Astrocyte (in vitro differentiated cells and primary cell): ENCODE data around the gene MXD1. TPM values are rescaled to one million over a fixed set of nuclear protein-coding genes. Genes with fewer than 3 reads are reported as not detected.

Source experiments
- DNase-seq: peaks from one replicate; pipeline ENCODE4 v3.0.0-alpha.2; 2010; ENCODE audit warnings: low read depth
- FAIRE-seq: peaks from 2 replicates; lab custom pipeline; 2011; peaks lifted over from hg19 to GRCh38; lab: Jason Lieb, UNC
- H2AFZ ChIP-seq: 2 replicates; pipeline ENCODE4 v1.6.0; 2012; ENCODE audit warnings: low read depth, low read length, inconsistent platforms
- H3K27ac ChIP-seq: 2 replicates; pipeline ENCODE4 v1.5.1; 2011; ENCODE audit warnings: low read depth, low read length, inconsistent platforms
- H3K27me3 ChIP-seq: 2 replicates; pipeline ENCODE4 v1.6.0; 2011; ENCODE audit warnings: low read length, inconsistent platforms; ENCODE audit not compliant: insufficient read depth
- H3K36me3 ChIP-seq: 2 replicates; pipeline ENCODE4 v1.5.1; 2011; ENCODE audit warnings: low read length, inconsistent platforms; ENCODE audit not compliant: insufficient read depth
- H3K4me1 ChIP-seq: 2 replicates; pipeline ENCODE4 v1.5.1; 2011; ENCODE audit warnings: low read length, inconsistent platforms; ENCODE audit not compliant: insufficient read depth
- H3K4me2 ChIP-seq: 2 replicates; pipeline ENCODE4 v1.6.0; 2012; ENCODE audit warnings: low read length, inconsistent platforms
- H3K4me3 ChIP-seq: 2 replicates; pipeline ENCODE4 v1.5.1; 2011; ENCODE audit warnings: low read depth, mild to moderate bottlenecking, low read length, inconsistent platforms; ENCODE audit not compliant: insufficient read depth
- H3K79me2 ChIP-seq: 2 replicates; pipeline ENCODE4 v1.6.0; 2012; ENCODE audit warnings: mild to moderate bottlenecking, low read length, inconsistent platforms; ENCODE audit not compliant: insufficient read depth
- H3K9ac ChIP-seq: 2 replicates; pipeline ENCODE4 v1.6.0; 2012; ENCODE audit warnings: mild to moderate bottlenecking, low read length, inconsistent platforms
- H3K9me3 ChIP-seq: 2 replicates; pipeline ENCODE4 v1.5.1; 2012; ENCODE audit warnings: low read depth, mild to moderate bottlenecking, low read length, inconsistent platforms; ENCODE audit not compliant: insufficient read depth
- H4K20me1 ChIP-seq: 2 replicates; pipeline ENCODE4 v1.6.0; 2012; ENCODE audit warnings: low read length, inconsistent platforms; ENCODE audit not compliant: insufficient read depth
- H3K27ac Mint-ChIP-seq: one replicate; pipeline ENCODE4 v1.8.0; 2021; ENCODE audit warnings: mild to moderate bottlenecking, mixed read lengths; ENCODE audit not compliant: unreplicated experiment
- H3K27me3 Mint-ChIP-seq: one replicate; pipeline ENCODE4 v1.8.0; 2021; ENCODE audit warnings: low read depth, mixed read lengths; ENCODE audit not compliant: unreplicated experiment
- H3K36me3 Mint-ChIP-seq: one replicate; pipeline ENCODE4 v1.8.0; 2021; ENCODE audit warnings: low read depth, mixed read lengths; ENCODE audit not compliant: unreplicated experiment
- H3K4me1 Mint-ChIP-seq: one replicate; pipeline ENCODE4 v1.8.0; 2021; ENCODE audit warnings: low read depth, mixed read lengths; ENCODE audit not compliant: unreplicated experiment
- H3K4me3 Mint-ChIP-seq: one replicate; pipeline ENCODE4 v1.8.0; 2021; ENCODE audit warnings: mild to moderate bottlenecking, moderate library complexity, mixed read lengths; ENCODE audit not compliant: unreplicated experiment
- H3K9me3 Mint-ChIP-seq: one replicate; pipeline ENCODE4 v1.8.0; 2021; ENCODE audit warnings: mild to moderate bottlenecking, mixed read lengths; ENCODE audit not compliant: unreplicated experiment
- CTCF ChIP-seq: IDR thresholded peaks from 2 replicates; pipeline ENCODE4 v1.5.1; 2011; ENCODE audit warnings: low read depth, mild to moderate bottlenecking, inconsistent platforms, low read length, moderate library complexity; ENCODE audit not compliant: insufficient read depth
- EZH2 ChIP-seq: IDR thresholded peaks from 2 replicates; pipeline ENCODE4 v1.6.1; 2012; ENCODE audit warnings: mild to moderate bottlenecking, low read length, inconsistent platforms; ENCODE audit not compliant: insufficient read depth
- total RNA-seq: library from RNA; stranded (reverse); gene quantifications from 2 replicates; pipeline ENCODE4 v1.2.1, GENCODE V29; 2021

Gene MXD1
- total RNA-seq, 1 donor from 2014 or later, result 29.2 TPM

- Histone ChIP-seq H3K27ac (no peak overlapping the region), H3K4me3 (no peak overlapping the region), H3K4me2 (no peak overlapping the region), H2AFZ (no peak overlapping the region), H3K9me3 (no peaks in the 10 kb centered on the region), H4K20me1 (no peaks in the 10 kb centered on the region), H3K27me3 (peaks cover 4% of the 10 kb centered on the region), H3K36me3 (no peaks in the 10 kb centered on the region), H3K4me1 (no peaks in the 10 kb centered on the region), H3K9ac (no peak overlapping the region), H3K79me2 (no peaks in the 10 kb centered on the region)
- Mint-ChIP-seq H3K4me1 (peaks cover 7% of the 10 kb centered on the region), H3K4me3 (no peak overlapping the region), H3K27me3 (peaks cover 23% of the 10 kb centered on the region), H3K27ac (no peak overlapping the region), H3K36me3 (peaks cover 8% of the 10 kb centered on the region), H3K9me3 (peaks cover 6% of the 10 kb centered on the region)
- no peak for DNase-seq
- TF ChIP-seq EZH2 (no peak), CTCF (no peak)
- no peak for FAIRE-seq
Observed at GRCh38 chr2:69972822-69973221, 57.9 kb downstream of the MXD1 start.

DNA sequence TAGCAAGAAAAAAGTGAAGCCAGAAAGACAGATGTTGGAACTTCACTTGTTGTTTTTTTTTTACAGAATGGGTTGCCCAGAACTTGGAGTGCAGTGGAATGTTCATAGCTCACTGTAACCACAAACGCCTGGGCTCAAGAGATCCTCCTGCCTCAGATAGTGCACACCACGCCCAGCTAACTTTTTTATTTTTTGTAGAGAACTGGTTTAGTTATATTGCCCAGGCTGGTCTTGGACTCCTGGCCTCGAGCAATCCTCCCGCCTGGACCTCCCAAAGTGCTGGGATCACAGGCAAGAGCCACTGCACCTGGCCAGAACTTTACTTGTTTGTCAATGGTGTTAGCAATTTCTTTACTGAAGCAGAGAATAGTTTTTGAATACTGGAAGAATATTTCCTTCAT, 58.4 kb downstream of the MXD1 start:
- no peaks in the 10 kb centered on the region for H3K36me3 ChIP-seq
- no peaks in the 10 kb centered on the region for H4K20me1 ChIP-seq
- H3K4me2 ChIP-seq, result no peak overlapping the region
- DNase-seq, result peak; percentile 54
- TF ChIP-seq EZH2, result no peak
- no peak for TF ChIP-seq CTCF
- no peaks in the 10 kb centered on the region for H3K79me2 ChIP-seq
- peaks cover 6% of the 10 kb centered on the region for H3K9me3 Mint-ChIP-seq
- no peak overlapping the region for H3K4me3 Mint-ChIP-seq
- no peak for FAIRE-seq
- peaks cover 23% of the 10 kb centered on the region for H3K27me3 Mint-ChIP-seq
- H3K4me3 ChIP-seq, result no peak overlapping the region
- no peak overlapping the region for H3K27ac ChIP-seq
- H3K27me3 ChIP-seq, result peaks cover 4% of the 10 kb centered on the region
- H3K36me3 Mint-ChIP-seq, result peaks cover 8% of the 10 kb centered on the region
- no peak overlapping the region for H3K27ac Mint-ChIP-seq
- H3K4me1 Mint-ChIP-seq, result peaks cover 7% of the 10 kb centered on the region
- H3K4me1 ChIP-seq, result no peaks in the 10 kb centered on the region
- H3K9me3 ChIP-seq, result no peaks in the 10 kb centered on the region
- H2AFZ ChIP-seq, result no peak overlapping the region
- no peak overlapping the region for H3K9ac ChIP-seq

DNA sequence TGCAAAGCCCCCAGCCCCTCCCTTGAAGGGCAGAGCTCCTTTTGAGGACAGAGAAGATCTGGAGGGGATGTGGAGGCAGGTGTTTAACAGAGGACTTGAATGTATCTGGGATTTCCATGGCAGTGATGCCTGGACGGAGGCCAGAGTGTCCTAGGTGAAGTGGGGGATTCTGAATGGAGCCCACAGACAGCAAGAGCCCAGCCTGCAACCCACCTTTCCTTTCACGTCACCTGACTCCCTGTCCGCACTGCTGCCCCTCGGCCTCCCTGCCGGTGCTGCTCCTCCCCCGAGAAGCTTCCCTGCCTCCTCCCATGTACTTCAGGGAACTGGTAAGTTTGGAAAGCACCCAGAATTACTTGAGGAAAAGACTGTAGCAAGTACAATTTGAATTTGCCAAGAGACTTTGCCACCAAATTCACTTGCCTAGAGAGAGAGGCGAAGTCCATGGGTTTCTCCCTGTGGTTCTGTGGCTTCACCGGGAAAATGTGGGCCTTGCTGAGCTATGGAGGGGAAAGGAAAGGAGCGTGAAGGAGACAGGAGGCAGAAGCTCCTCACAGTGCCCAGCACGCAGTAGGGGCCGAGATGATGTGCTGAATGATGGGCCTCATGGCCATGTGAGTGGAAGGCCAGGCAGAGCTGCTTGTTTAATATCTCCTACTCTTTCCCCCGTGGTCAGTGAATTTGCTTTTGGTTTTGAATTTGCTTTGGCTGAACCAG, 60.4 kb downstream of the MXD1 start:
- no peaks in the 10 kb centered on the region for H4K20me1 ChIP-seq
- H2AFZ ChIP-seq, result no peak overlapping the region
- Mint-ChIP-seq H3K36me3 (peaks cover 5% of the 10 kb centered on the region), H3K9me3 (peaks cover 3% of the 10 kb centered on the region), H3K4me3 (no peak overlapping the region), H3K27ac (no peak overlapping the region), H3K4me1 (peaks cover 7% of the 10 kb centered on the region), H3K27me3 (peaks cover 15% of the 10 kb centered on the region)
- no peak overlapping the region for H3K4me3 ChIP-seq
- H3K27me3 ChIP-seq, result peaks cover 2% of the 10 kb centered on the region
- H3K9ac ChIP-seq, result no peak overlapping the region
- H3K79me2 ChIP-seq, result no peaks in the 10 kb centered on the region
- no peak for DNase-seq
- no peak for TF ChIP-seq CTCF
- TF ChIP-seq EZH2, result no peak
- no peaks in the 10 kb centered on the region for H3K36me3 ChIP-seq
- FAIRE-seq, result no peak
- no peaks in the 10 kb centered on the region for H3K4me1 ChIP-seq
- no peak overlapping the region for H3K4me2 ChIP-seq
- no peak overlapping the region for H3K27ac ChIP-seq
- H3K9me3 ChIP-seq, result no peaks in the 10 kb centered on the region
